Neural progenitor cell (in vitro differentiated cells): ENCODE data around the gene C6orf89. TPM values are rescaled to one million over a fixed set of nuclear protein-coding genes. Genes with fewer than 3 reads are reported as not detected.

Source experiments
- DNase-seq: peaks from one replicate; pipeline ENCODE4 v3.0.0-alpha.2; 2016; ENCODE audit warnings: low spot score
- H2AFZ ChIP-seq: fragments of 200-600 bp; sonication (generic); replicated peaks from 2 replicates; pipeline ENCODE4 v1.6.1; 2016; ENCODE audit warnings: antibody characterized with exemption
- H3F3A ChIP-seq: fragments of 200-600 bp; sonication (generic); 2 replicates; pipeline ENCODE4 v1.6.1; 2016; ENCODE audit warnings: antibody characterized with exemption, low read depth
- H3K27ac ChIP-seq: fragments of 200-600 bp; sonication (generic); 2 replicates; pipeline ENCODE4 v1.5.1; 2016; ENCODE audit warnings: mild to moderate bottlenecking
- H3K27me3 ChIP-seq: fragments of 200-600 bp; sonication (generic); 2 replicates; pipeline ENCODE4 v1.6.1; 2016; ENCODE audit warnings: mild to moderate bottlenecking, moderate library complexity
- H3K36me3 ChIP-seq: fragments of 200-600 bp; sonication (generic); 2 replicates; pipeline ENCODE4 v1.5.1; 2016
- H3K4me1 ChIP-seq: fragments of 200-600 bp; sonication (generic); 2 replicates; pipeline ENCODE4 v1.6.1; 2016; ENCODE audit warnings: mixed run types
- H3K4me2 ChIP-seq: fragments of 200-600 bp; sonication (generic); 2 replicates; pipeline ENCODE4 v1.6.1; 2016
- H3K4me3 ChIP-seq: fragments of 200-600 bp; sonication (generic); 2 replicates; pipeline ENCODE4 v1.5.1; 2016
- H3K79me2 ChIP-seq: fragments of 200-600 bp; sonication (generic); 2 replicates; pipeline ENCODE4 v1.6.1; 2016; ENCODE audit warnings: low read depth
- H3K9ac ChIP-seq: fragments of 200-600 bp; sonication (generic); 2 replicates; pipeline ENCODE4 v1.6.1; 2016
- H3K9me3 ChIP-seq: fragments of 200-600 bp; sonication (generic); 2 replicates; pipeline ENCODE4 v1.5.1; 2016; ENCODE audit warnings: low read depth
- H4K20me1 ChIP-seq: fragments of 200-600 bp; sonication (generic); 2 replicates; pipeline ENCODE4 v1.6.1; 2016; ENCODE audit warnings: low read depth
- H3K27ac Mint-ChIP-seq: 3 replicates; pipeline ENCODE4 v1.8.0; 2021; ENCODE audit warnings: mixed read lengths
- H3K27me3 Mint-ChIP-seq: 2 replicates; pipeline ENCODE4 v1.8.0; 2022; ENCODE audit warnings: low read depth, mild to moderate bottlenecking, inconsistent platforms, moderate library complexity, mixed read lengths; ENCODE audit not compliant: insufficient read depth
- H3K36me3 Mint-ChIP-seq: 3 replicates; pipeline ENCODE4 v1.8.0; 2021; ENCODE audit warnings: mixed read lengths
- H3K4me1 Mint-ChIP-seq: 3 replicates; pipeline ENCODE4 v1.8.0; 2021; ENCODE audit warnings: mixed read lengths
- H3K4me3 Mint-ChIP-seq: 3 replicates; pipeline ENCODE4 v1.8.0; 2021; ENCODE audit warnings: mild to moderate bottlenecking, moderate library complexity, mixed read lengths
- H3K9me3 Mint-ChIP-seq: 3 replicates; pipeline ENCODE4 v1.8.0; 2020; ENCODE audit warnings: mixed read lengths
- EZH2 ChIP-seq: fragments of 200-600 bp; sonication (generic); IDR thresholded peaks from 2 replicates; pipeline ENCODE4 v1.6.1; 2017; ENCODE audit warnings: antibody characterized with exemption, mild to moderate bottlenecking, moderate library complexity
- EZH2phosphoT487 ChIP-seq: fragments of 200-600 bp; sonication (generic); IDR thresholded peaks from 2 replicates; pipeline ENCODE4 v1.6.1; 2017; ENCODE audit warnings: antibody characterized with exemption
- total RNA-seq: library from RNA; depleted of rRNA; stranded (reverse); fragments of >200 nt; gene quantifications from 2 replicates; pipeline ENCODE4 v1.2.3, GENCODE V29; 2015; ENCODE audit warnings: low replicate concordance
- TF ChIP-seq, protein P1 (sequence below): fragments of 200-600 bp; sonication (generic); IDR thresholded peaks from 2 replicates; pipeline ENCODE4 v1.5.1; 2017; ENCODE audit warnings: antibody characterized with exemption, mild to moderate bottlenecking

Gene C6orf89
- total RNA-seq, result 17.8 and 21.2 TPM in 2 replicates

- Histone ChIP-seq H3K4me1 (peaks cover 6% of the 10 kb centered on the region), H3K9ac (peak within 1 kb of the TSS; percentile 11), H2AFZ (peak within 1 kb of the TSS; percentile 97), H3K79me2 (peaks cover 10% of the 10 kb centered on the region), H3K36me3 (no peaks in the 10 kb centered on the region), H3K4me3 (peak within 1 kb of the TSS; percentile 64), H3K27me3 (no peaks in the 10 kb centered on the region), H3K4me2 (peak within 1 kb of the TSS; percentile 83), H4K20me1 (no peaks in the 10 kb centered on the region), H3K27ac (no peak within 1 kb of the TSS), H3F3A (no peaks in the 10 kb centered on the region), H3K9me3 (no peaks in the 10 kb centered on the region)
- Mint-ChIP-seq H3K9me3 (peaks cover 2% of the 10 kb centered on the region), H3K4me1 (peaks cover 19% of the 10 kb centered on the region), H3K36me3 (no peaks in the 10 kb centered on the region), H3K27ac (peak within 1 kb of the TSS; percentile 93), H3K27me3 (peaks cover 2% of the 10 kb centered on the region), H3K4me3 (peak within 1 kb of the TSS; percentile 95)
- DNase-seq, result peak; percentile 99
- no peak for TF ChIP-seq EZH2
- TF ChIP-seq, protein P1, sequence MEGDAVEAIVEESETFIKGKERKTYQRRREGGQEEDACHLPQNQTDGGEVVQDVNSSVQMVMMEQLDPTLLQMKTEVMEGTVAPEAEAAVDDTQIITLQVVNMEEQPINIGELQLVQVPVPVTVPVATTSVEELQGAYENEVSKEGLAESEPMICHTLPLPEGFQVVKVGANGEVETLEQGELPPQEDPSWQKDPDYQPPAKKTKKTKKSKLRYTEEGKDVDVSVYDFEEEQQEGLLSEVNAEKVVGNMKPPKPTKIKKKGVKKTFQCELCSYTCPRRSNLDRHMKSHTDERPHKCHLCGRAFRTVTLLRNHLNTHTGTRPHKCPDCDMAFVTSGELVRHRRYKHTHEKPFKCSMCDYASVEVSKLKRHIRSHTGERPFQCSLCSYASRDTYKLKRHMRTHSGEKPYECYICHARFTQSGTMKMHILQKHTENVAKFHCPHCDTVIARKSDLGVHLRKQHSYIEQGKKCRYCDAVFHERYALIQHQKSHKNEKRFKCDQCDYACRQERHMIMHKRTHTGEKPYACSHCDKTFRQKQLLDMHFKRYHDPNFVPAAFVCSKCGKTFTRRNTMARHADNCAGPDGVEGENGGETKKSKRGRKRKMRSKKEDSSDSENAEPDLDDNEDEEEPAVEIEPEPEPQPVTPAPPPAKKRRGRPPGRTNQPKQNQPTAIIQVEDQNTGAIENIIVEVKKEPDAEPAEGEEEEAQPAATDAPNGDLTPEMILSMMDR, result peak; percentile 85
Measured at GRCh38 chr6:36885461-36886401, at the start of gene C6orf89. C6orf89 (plus strand) TSS chr6:36885952; CDS start chr6:36899445, 13,493 bp downstream.

GRCh38 chr6:36836111-36837021 is 49.4 kb upstream of the C6orf89 start:
- no peak for DNase-seq
- Histone ChIP-seq H3K36me3 (no peaks in the 10 kb centered on the region), H3K9ac (no peak overlapping the region), H3K27ac (no peak overlapping the region), H2AFZ (no peak overlapping the region), H3K27me3 (peaks cover 72% of the 10 kb centered on the region), H3K79me2 (no peaks in the 10 kb centered on the region), H3K9me3 (no peaks in the 10 kb centered on the region), H3F3A (peaks cover 21% of the 10 kb centered on the region), H3K4me1 (peaks cover 16% of the 10 kb centered on the region), H3K4me3 (no peak overlapping the region), H4K20me1 (peaks cover 15% of the 10 kb centered on the region), H3K4me2 (no peak overlapping the region)
- Mint-ChIP-seq H3K4me1 (peaks cover 19% of the 10 kb centered on the region), H3K36me3 (no peaks in the 10 kb centered on the region), H3K9me3 (peaks cover 7% of the 10 kb centered on the region), H3K27ac (no peak overlapping the region), H3K27me3 (peaks cover 45% of the 10 kb centered on the region), H3K4me3 (no peak overlapping the region)
- TF ChIP-seq EZH2phosphoT487 (peak; percentile 19), EZH2 (no peak)
- TF ChIP-seq, protein P1, result no peak

DNA sequence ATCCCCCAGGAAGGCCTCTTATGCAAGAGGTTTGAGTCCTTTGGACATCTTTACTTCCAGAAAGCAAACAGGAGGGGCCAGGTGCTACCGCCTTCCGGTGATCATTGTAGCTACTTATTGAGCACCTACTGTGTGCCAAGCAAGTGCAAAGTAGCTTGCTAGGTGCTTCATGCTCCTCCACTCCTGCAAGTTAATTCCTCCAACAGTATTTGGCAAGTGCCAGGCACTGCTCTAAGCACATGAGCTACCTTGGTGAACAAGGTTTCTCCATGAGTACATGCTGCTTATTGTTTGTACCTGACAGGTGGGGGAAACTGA is 48.8 kb upstream of the C6orf89 start:
- H3K4me1 ChIP-seq, result peaks cover 16% of the 10 kb centered on the region
- H3K4me2 ChIP-seq, result no peak overlapping the region
- peaks cover 48% of the 10 kb centered on the region for H3K27me3 Mint-ChIP-seq
- no peak overlapping the region for H3K27ac ChIP-seq
- H3K4me3 Mint-ChIP-seq, result no peak overlapping the region
- peaks cover 78% of the 10 kb centered on the region for H3K27me3 ChIP-seq
- no peak overlapping the region for H3K4me3 ChIP-seq
- peaks cover 21% of the 10 kb centered on the region for H3F3A ChIP-seq
- TF ChIP-seq EZH2, result no peak
- TF ChIP-seq, protein P1, result no peak
- no peak for TF ChIP-seq EZH2phosphoT487
- H3K27ac Mint-ChIP-seq, result no peak overlapping the region
- H3K4me1 Mint-ChIP-seq, result peaks cover 19% of the 10 kb centered on the region
- H3K9ac ChIP-seq, result no peak overlapping the region
- peaks cover 15% of the 10 kb centered on the region for H4K20me1 ChIP-seq
- peaks cover 7% of the 10 kb centered on the region for H3K9me3 Mint-ChIP-seq
- H3K9me3 ChIP-seq, result no peaks in the 10 kb centered on the region
- no peaks in the 10 kb centered on the region for H3K36me3 Mint-ChIP-seq
- DNase-seq, result no peak
- no peak overlapping the region for H2AFZ ChIP-seq
- H3K79me2 ChIP-seq, result no peaks in the 10 kb centered on the region
- no peaks in the 10 kb centered on the region for H3K36me3 ChIP-seq
